HG02678 (cell line): Measurements from ENCODE around the gene USP32.
A peak's percentile ranks its signal among the peaks of the same experiment; 100 is the strongest.
"Not testable (repeated sequence)": the region's sequence is repeated elsewhere in the genome, so short reads cannot be mapped to it uniquely, and the experiment has no call there.

Source experiments
- ATAC-seq: cut with Tn5 transposase; IDR thresholded peaks from one replicate; pipeline ENCODE4 v1.9.1; 2021; ENCODE audit warnings: mild to moderate bottlenecking, moderate library complexity; ENCODE audit not compliant: unreplicated experiment

Gene USP32

GRCh38 chr17:60392042-60392844, at the start of gene USP32:
Gene USP32 (minus strand): TSS chr17:60392133. CDS start chr17:60391939, 194 bp downstream.
- peak; percentile 88 for ATAC-seq

- ATAC-seq, result peak; percentile 57
Observed at GRCh38 chr17:60439501-60439900, 47.6 kb upstream of the USP32 start.

- ATAC-seq, result no peak
Observed at GRCh38 chr17:60436676-60437075, 44.7 kb upstream of the USP32 start.

GRCh38 chr17:60435244-60436167, 43.6 kb upstream of the USP32 start:
- no peak for ATAC-seq

GRCh38 chr17:60433021-60433997, 41.4 kb upstream of the USP32 start:
- not testable (repeated sequence) for ATAC-seq

GRCh38 chr17:60430561-60430960, 38.6 kb upstream of the USP32 start:
- ATAC-seq, result not testable (repeated sequence)

- ATAC-seq, result not testable (repeated sequence)
Observed at GRCh38 chr17:60428491-60428890, 36.6 kb upstream of the USP32 start.

- no peak for ATAC-seq
Observed at GRCh38 chr17:60426596-60426995, 34.7 kb upstream of the USP32 start.

GRCh38 chr17:60425626-60426025, 33.7 kb upstream of the USP32 start:
- no peak for ATAC-seq

- ATAC-seq, result no peak
Observed at GRCh38 chr17:60423865-60424264, 31.9 kb upstream of the USP32 start.

- no peak for ATAC-seq
Observed at GRCh38 chr17:60422162-60422665, 30.3 kb upstream of the USP32 start, which contains the start of gene CHCT1. Gene CHCT1 (plus strand): TSS chr17:60422489. CDS start chr17:60422593, 104 bp downstream.

GRCh38 chr17:60421273-60422161, 29.6 kb upstream of the USP32 start:
- peak; percentile 94 for ATAC-seq

GRCh38 chr17:60419875-60420274, 27.9 kb upstream of the USP32 start:
- not testable (repeated sequence) for ATAC-seq

- ATAC-seq, result not testable (repeated sequence)
Observed at GRCh38 chr17:60419003-60419402, 27.1 kb upstream of the USP32 start.

- no peak for ATAC-seq
Observed at GRCh38 chr17:60416368-60416925, 24.5 kb upstream of the USP32 start.

- ATAC-seq, result no peak
Observed at GRCh38 chr17:60415146-60415545, 23.2 kb upstream of the USP32 start.

- ATAC-seq, result no peak
Observed at GRCh38 chr17:60412701-60413100, 20.8 kb upstream of the USP32 start.

- no peak for ATAC-seq
Observed at GRCh38 chr17:60410001-60410400, 18.1 kb upstream of the USP32 start.

GRCh38 chr17:60406887-60407286, 15.0 kb upstream of the USP32 start:
- no peak for ATAC-seq
